ENCODE data around the gene RNF182. TPM values are rescaled to one million over a fixed set of nuclear protein-coding genes. Genes with fewer than 3 reads are reported as not detected.
A peak's percentile ranks its signal among the peaks of the same experiment; 100 is the strongest.

RNF182 gene
- total and polyA plus RNA-seq, 9 of the 15 experiments (the other 6 are each of a cell fraction or from before 2014, with no cell fraction given), result 12.8 to 22.8 (median 17.5) TPM

- Histone ChIP-seq H3K9ac (ENCODE audit: insufficient read depth in 1 of 2, low read depth in 2 of 2, low read length in 2 of 2) (no peak overlapping the region), H3K36me3 (ENCODE audit: control insufficient read depth, insufficient read depth, low read length) (no peaks in the 10 kb centered on the region), H3K79me2 (ENCODE audit: control insufficient read depth, insufficient read depth, low read length) (no peaks in the 10 kb centered on the region), H3K27me3 (ENCODE audit: control insufficient read depth in 2 of 2, insufficient read depth in 2 of 2, low read length in 2 of 2) (no peaks in the 10 kb centered on the region), H2AFZ (ENCODE audit: low read depth, low read length) (0 out of 2 replicates have a peak overlapping the region, but pooled peaks have one; percentile 15), H3K4me1 (replicated peaks in 1 of 2; ENCODE audit: control insufficient read depth in 2 of 2, insufficient read depth in 2 of 2, low read length in 2 of 2) (no peaks in the 10 kb centered on the region), H3K4me3 (no peak overlapping the region), H4K20me1 (replicated peaks; ENCODE audit: control insufficient read depth, insufficient read depth, low read length) (no peaks in the 10 kb centered on the region), H3K9me1 (ENCODE audit: control insufficient read depth, insufficient read depth, low read length) (no peaks in the 10 kb centered on the region), H3K9me3 (replicated peaks; ENCODE audit: control insufficient read depth, insufficient read depth, low read depth, low read length) (no peaks in the 10 kb centered on the region), H3K4me2 (ENCODE audit: insufficient read depth, low read length) (no peak overlapping the region), H3K27ac (ENCODE audit: extremely low read depth, low read depth, low read length) (no peak overlapping the region)
- ATAC-seq (no peak), FAIRE-seq (no peak), DNase-seq (ENCODE audit: extremely low read depth in 1 of 4, low spot score in 3 of 4) (no peak)
- in situ Hi-C loops (cut with MboI), result no loop called here
- no peak for TF ChIP-seq ZSCAN29 (IDR thresholded peaks at IDR 0.05)
- peak; percentile 77 for TF ChIP-seq FOSL1 (tag; conservative IDR thresholded peaks at IDR 0.05)
- TF ChIP-seq ZBTB33 (CRISPR knock-in tag; IDR thresholded peaks at IDR 0.05), result 0 out of 2 replicates have a peak, but pooled peaks have one; percentile 45
- TF ChIP-seq ZNF583 (CRISPR knock-in tag; IDR thresholded peaks at IDR 0.05), result no peak
- TF ChIP-seq MCM3 (IDR thresholded peaks at IDR 0.05), result no peak
- no peak for TF ChIP-seq TCFL5 (CRISPR knock-in tag; conservative IDR thresholded peaks at IDR 0.05)
- TF ChIP-seq ATF3 (IDR thresholded peaks at IDR 0.05), result peak; percentile 14; the same call in 1 of the 2 replicates
- TF ChIP-seq ATF3 (CRISPR knock-in tag; conservative IDR thresholded peaks at IDR 0.05), result no peak
- TF ChIP-seq SNRNP70 (optimal IDR thresholded peaks at IDR 0.05; ENCODE audit: low read depth, low read length), result no peak
- WGBS (ENCODE audit: insufficient coverage, low coverage, missing lambda C conversion rate), result 69% methylated on average over 13 of the region's 13 CpGs
- POLR2A ChIA-PET, result interaction anchor here (0.7 kb wide), 1 partner anchor 14 kb away, joined by 3 read pairs; no protein-coding TSS in a partner anchor
- intact Hi-C loops (cut with micrococcal nuclease), result no loop called here
- CTCF ChIA-PET (ENCODE audit: low intra/inter-chr PET ratio), result no interaction called here
- no TSS peak for BruUV-seq (replicated peaks)
Observed at GRCh38 chr6:14001329-14002012, 76.7 kb downstream of the RNF182 start.
